Lung (tissue), 12 donors: ENCODE data around the gene RAB3GAP2. TPM values are rescaled to one million over a fixed set of nuclear protein-coding genes. Genes with fewer than 3 reads are reported as not detected.
"Not testable (repeated sequence)": the region's sequence is repeated elsewhere in the genome, so short reads cannot be mapped to it uniquely, and the experiment has no call there.

ENCODE experiments used
- ATAC-seq: fragments of 200-7000 bp; cut with Tn5 transposase; one replicate; pipeline ENCODE4 v1.9.1; 2020; ENCODE audit warnings: moderate number of reproducible peaks; ENCODE audit not compliant: insufficient read depth, low FRiP score
- DNase-seq, 3 donors: peaks; one replicate each; pipeline ENCODE4 v3.0.0-alpha.2; 2013 to 2017
- H3K27ac ChIP-seq, 2 donors: one replicate each; pipeline ENCODE4 v1.5.1; 2013; ENCODE audit warnings: mild to moderate bottlenecking in 2 of 2, moderate library complexity in 2 of 2, control low read depth in 1 of 2, inconsistent platforms in 1 of 2, low read depth in 1 of 2, low read length in 1 of 2
- H3K27me3 ChIP-seq, 3 donors: one replicate each; pipeline ENCODE4 v1.5.1; 2013; ENCODE audit warnings: low read length in 2 of 3; ENCODE audit not compliant: control insufficient read depth in 3 of 3, insufficient read depth in 3 of 3
- H3K36me3 ChIP-seq, 4 donors: one replicate each; pipeline ENCODE4 v1.5.1; 2013; ENCODE audit warnings: low read length in 4 of 4, mild to moderate bottlenecking in 1 of 4, moderate library complexity in 1 of 4; ENCODE audit not compliant: control insufficient read depth in 4 of 4, insufficient read depth in 4 of 4
- H3K4me1 ChIP-seq, 5 donors: one replicate each; pipeline ENCODE4 v1.5.1; 2013; ENCODE audit warnings: low read length in 5 of 5, mild to moderate bottlenecking in 2 of 5, moderate library complexity in 1 of 5; ENCODE audit not compliant: control insufficient read depth in 5 of 5, insufficient read depth in 5 of 5
- H3K4me3 ChIP-seq: one replicate; pipeline ENCODE4 v1.5.1; 2013; ENCODE audit warnings: mild to moderate bottlenecking, control low read depth, moderate library complexity
- H3K9ac ChIP-seq, 2 donors: one replicate each; pipeline ENCODE4 v1.5.1; 2013; ENCODE audit warnings: low read length in 2 of 2, control low read depth in 1 of 2; ENCODE audit not compliant: insufficient read depth in 1 of 2
- H3K9me3 ChIP-seq, 4 donors: one replicate each; pipeline ENCODE4 v1.5.1; 2013; ENCODE audit warnings: low read length in 3 of 4, mild to moderate bottlenecking in 1 of 4, moderate library complexity in 1 of 4; ENCODE audit not compliant: control insufficient read depth in 4 of 4, insufficient read depth in 3 of 4
- WGBS, 2 donors: extraction: QIAGEN DNeasy Blood & Tissue Kit; methylation state at CpG; one replicate each; pipeline ENCODE4 v1.1.7; 2013; 5-methylcytosine and 5-hydroxymethylcytosine counted together
- polyA plus RNA-seq, 2 donors: library from polyadenylated mRNA; stranded (reverse); fragments of 200-250 nt; gene quantifications; one replicate each; pipeline ENCODE4 v1.2.1, GENCODE V29; 2013
- total RNA-seq, 2 donors: library from RNA; depleted of rRNA in 1 of 2; stranded (reverse); fragments of >200 nt in 1 of 2; gene quantifications; one replicate each; pipeline ENCODE4 v1.2.1, GENCODE V29; 2014 to 2021
- TF ChIP-seq, protein P1 (sequence below): IDR thresholded peaks from 2 replicates; pipeline ENCODE4 v1.5.1; 2012; ENCODE audit warnings: mild to moderate bottlenecking; ENCODE audit errors: control extremely low read depth, extremely low read depth
- donor health status: control.
- donor health status: control.
- donor health status: Bipolar disorder and iron deficiency.
- donor health status: healthy.
- donor health status: DM: yes; HTN: yes; CAD: no.

RAB3GAP2 gene
- total and polyA plus RNA-seq, 4 donors = 7.5 to 37.5 (median 23.2) TPM

DNA sequence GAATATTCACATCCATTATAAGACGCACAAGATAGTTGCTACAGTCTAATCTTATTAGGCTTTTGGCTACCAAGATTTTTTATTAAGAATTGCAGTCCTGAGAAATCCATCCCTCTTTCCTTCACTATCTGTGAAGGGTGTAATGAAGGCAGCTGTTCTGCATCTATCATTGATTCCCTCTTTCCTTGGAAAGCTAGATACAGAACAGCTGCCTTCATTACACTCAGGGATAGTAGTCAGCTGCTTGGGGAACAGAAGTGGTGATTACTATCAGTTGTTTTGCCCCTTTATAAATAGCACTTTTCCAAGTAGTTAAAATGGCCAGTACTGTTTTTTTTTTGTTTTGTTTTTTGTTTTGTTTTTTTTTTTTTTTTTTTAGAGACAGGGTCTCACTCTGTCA lies 108.1 kb downstream of the RAB3GAP2 start:
- no peak for ATAC-seq
- H3K36me3 ChIP-seq = peaks cover 10 to 18% (median 13%) of the 10 kb centered on the region in 4 donors
- no peaks in the 10 kb centered on the region for H3K4me1 ChIP-seq
- DNase-seq = no peak
- no peaks in the 10 kb centered on the region for H3K27me3 ChIP-seq
- H3K4me3 ChIP-seq = no peak overlapping the region
- no peak overlapping the region for H3K27ac ChIP-seq
- no peak overlapping the region for H3K9ac ChIP-seq
- H3K9me3 ChIP-seq = no peaks in the 10 kb centered on the region
- WGBS, 2 donors = 92 to 96% methylated on average over 1 of the region's 1 CpG
- TF ChIP-seq, protein P1, sequence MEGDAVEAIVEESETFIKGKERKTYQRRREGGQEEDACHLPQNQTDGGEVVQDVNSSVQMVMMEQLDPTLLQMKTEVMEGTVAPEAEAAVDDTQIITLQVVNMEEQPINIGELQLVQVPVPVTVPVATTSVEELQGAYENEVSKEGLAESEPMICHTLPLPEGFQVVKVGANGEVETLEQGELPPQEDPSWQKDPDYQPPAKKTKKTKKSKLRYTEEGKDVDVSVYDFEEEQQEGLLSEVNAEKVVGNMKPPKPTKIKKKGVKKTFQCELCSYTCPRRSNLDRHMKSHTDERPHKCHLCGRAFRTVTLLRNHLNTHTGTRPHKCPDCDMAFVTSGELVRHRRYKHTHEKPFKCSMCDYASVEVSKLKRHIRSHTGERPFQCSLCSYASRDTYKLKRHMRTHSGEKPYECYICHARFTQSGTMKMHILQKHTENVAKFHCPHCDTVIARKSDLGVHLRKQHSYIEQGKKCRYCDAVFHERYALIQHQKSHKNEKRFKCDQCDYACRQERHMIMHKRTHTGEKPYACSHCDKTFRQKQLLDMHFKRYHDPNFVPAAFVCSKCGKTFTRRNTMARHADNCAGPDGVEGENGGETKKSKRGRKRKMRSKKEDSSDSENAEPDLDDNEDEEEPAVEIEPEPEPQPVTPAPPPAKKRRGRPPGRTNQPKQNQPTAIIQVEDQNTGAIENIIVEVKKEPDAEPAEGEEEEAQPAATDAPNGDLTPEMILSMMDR = no peak

DNA sequence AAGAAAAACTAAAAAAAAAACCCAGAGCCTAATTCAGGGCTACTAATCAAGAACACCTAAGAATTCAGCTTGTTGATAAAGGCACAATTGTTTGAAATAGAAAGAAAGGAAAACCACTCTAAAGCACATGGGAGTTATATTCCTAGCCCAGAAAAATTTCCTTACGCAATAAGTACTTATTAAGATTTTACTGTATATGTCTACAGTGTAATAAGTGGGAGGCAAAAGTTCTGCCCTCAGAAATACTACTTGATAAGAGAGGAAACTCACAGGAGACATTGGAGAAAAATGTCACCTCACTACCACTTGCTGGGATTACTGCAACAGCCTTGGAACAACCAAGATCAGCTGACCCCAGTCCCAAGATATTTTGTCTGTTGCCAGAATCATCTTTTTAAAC lies 112.2 kb downstream of the RAB3GAP2 start:
- H3K27me3 ChIP-seq = no peaks in the 10 kb centered on the region
- no peak overlapping the region for H3K9ac ChIP-seq
- no peak for DNase-seq
- no peak overlapping the region for H3K27ac ChIP-seq
- no peak for ATAC-seq
- TF ChIP-seq, protein P1 = no peak
- no peak overlapping the region for H3K4me3 ChIP-seq
- H3K36me3 ChIP-seq = peaks cover 6 to 22% (median 16%) of the 10 kb centered on the region in 4 donors
- 88 to 97% methylated on average over 1 of the region's 1 CpG for WGBS, 2 donors
- no peaks in the 10 kb centered on the region for H3K4me1 ChIP-seq
- no peaks in the 10 kb centered on the region for H3K9me3 ChIP-seq

DNA sequence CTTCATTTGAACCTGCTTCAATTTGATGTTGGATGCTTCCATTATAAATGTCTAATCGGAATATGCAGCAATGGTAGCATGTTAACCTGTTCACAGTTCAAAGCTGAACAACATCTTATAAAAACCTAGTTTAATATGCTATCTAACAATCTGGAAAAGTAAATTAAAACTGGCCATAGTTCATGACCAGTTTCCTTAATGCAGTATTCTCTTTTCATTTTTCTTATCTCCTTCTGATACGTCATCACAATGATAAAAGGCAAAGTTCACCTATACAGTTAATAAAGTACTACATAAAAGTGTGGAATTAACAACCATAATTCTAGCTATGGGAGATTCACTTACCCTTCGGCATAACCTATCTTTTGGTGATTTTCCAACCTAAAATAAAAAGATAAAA lies 113.2 kb downstream of the RAB3GAP2 start:
- no peak for ATAC-seq
- H3K4me1 ChIP-seq = no peaks in the 10 kb centered on the region
- 96 to 100% methylated on average over 3 of the region's 3 CpGs for WGBS, 2 donors

DNA sequence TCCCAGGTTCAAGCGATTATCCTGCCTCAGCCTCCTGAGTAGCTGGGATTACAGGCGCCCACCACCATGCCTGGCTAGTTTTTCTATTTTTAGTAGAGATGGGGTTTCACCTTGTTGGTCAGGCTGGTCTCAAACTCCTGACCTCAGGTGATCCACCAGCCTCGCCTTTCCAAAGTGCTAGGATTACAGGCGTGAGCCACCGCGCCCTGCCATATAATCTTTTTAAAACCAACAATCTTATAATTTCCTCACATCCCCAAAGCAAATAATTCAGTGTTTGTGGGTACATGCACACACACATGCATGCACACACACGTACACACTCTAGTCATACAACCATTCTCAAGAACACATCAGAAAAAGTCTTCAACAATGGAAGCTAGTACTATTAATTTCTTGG lies 113.7 kb downstream of the RAB3GAP2 start:
- H3K4me3 ChIP-seq, H3K9me3 ChIP-seq, ATAC-seq, H3K4me1 ChIP-seq, H3K27ac ChIP-seq, H3K9ac ChIP-seq, H3K27me3 ChIP-seq, DNase-seq: not testable (repeated sequence)
- 96 to 98% methylated on average over 7 of the region's 7 CpGs for WGBS, 2 donors
- H3K36me3 ChIP-seq = peaks cover 6 to 27% (median 18%) of the 10 kb centered on the region in 4 donors

More for the DNA sequence above, 113.2 kb downstream of the RAB3GAP2 start:
- no peak overlapping the region for H3K9ac ChIP-seq
- H3K27me3 ChIP-seq = no peaks in the 10 kb centered on the region
- no peak overlapping the region for H3K4me3 ChIP-seq
- DNase-seq = no peak
- peaks cover 6 to 27% (median 18%) of the 10 kb centered on the region in 4 donors for H3K36me3 ChIP-seq
- no peaks in the 10 kb centered on the region for H3K9me3 ChIP-seq
- TF ChIP-seq, protein P1 = no peak
- no peak overlapping the region for H3K27ac ChIP-seq
